Measurements from ENCODE around the gene CISH. TPM values are rescaled to one million over a fixed set of nuclear protein-coding genes. Genes with fewer than 3 reads are reported as not detected.

CISH gene
- total RNA-seq, 1 experiment from 2014 or later: 1.6 TPM

GRCh38 chr3:50650018-50650417 lies 38.4 kb upstream of the CISH start:
- no peak for DNase-seq
- H3K36me3 Mint-ChIP-seq (ENCODE audit: insufficient read depth, unreplicated experiment): peaks cover 5% of the 10 kb centered on the region
- H3K9me3 Mint-ChIP-seq (ENCODE audit: low read depth, unreplicated experiment): no peaks in the 10 kb centered on the region
- H3K4me3 Mint-ChIP-seq (ENCODE audit: low read depth, unreplicated experiment): no peak overlapping the region
- H3K27ac Mint-ChIP-seq (ENCODE audit: unreplicated experiment): no peak overlapping the region
- intact Hi-C loops (cut with micrococcal nuclease; ENCODE audit: unreplicated experiment): no loop called here
- no TSS peak for BruUV-seq (replicated peaks)
- TF ChIP-seq CTCF (IDR thresholded peaks at IDR 0.05; ENCODE audit: unreplicated experiment): no peak
- no peaks in the 10 kb centered on the region for H3K4me1 Mint-ChIP-seq (ENCODE audit: low read depth, unreplicated experiment)
- CTCF ChIA-PET: no interaction called here
- no peaks in the 10 kb centered on the region for H3K27me3 Mint-ChIP-seq (ENCODE audit: unreplicated experiment)

DNA sequence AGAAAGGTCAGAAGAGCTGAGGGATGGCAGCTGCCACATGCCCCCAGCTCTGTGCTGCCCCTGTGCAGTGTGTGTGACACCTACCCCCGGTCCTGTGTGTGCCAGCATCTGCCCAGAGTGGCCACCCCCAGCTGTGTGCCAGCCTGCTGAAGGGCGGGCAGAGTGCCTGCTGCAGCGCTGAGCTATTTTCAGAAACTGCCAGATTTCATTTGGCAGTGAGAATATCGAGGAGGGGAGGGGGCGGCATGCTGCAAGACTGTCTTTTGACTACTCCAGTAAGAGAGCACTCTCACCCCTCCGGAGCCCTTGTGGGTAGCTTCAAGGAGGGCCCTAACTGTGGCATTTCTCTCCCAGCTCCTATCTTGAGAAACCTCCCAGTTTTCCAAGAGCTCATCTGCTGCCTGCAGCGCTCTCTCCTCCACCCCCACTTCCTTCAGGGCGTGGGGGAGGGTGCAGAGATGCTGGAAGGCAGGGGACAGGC lies 37.9 kb upstream of the CISH start:
- CTCF ChIA-PET: no interaction called here
- H3K36me3 Mint-ChIP-seq (ENCODE audit: insufficient read depth, unreplicated experiment): peaks cover under 1% of the 10 kb centered on the region
- DNase-seq: no peak
- intact Hi-C loops (cut with micrococcal nuclease; ENCODE audit: unreplicated experiment): no loop called here
- TF ChIP-seq CTCF (IDR thresholded peaks at IDR 0.05; ENCODE audit: unreplicated experiment): no peak
- H3K4me1 Mint-ChIP-seq (ENCODE audit: low read depth, unreplicated experiment): no peaks in the 10 kb centered on the region
- no peaks in the 10 kb centered on the region for H3K9me3 Mint-ChIP-seq (ENCODE audit: low read depth, unreplicated experiment)
- H3K4me3 Mint-ChIP-seq (ENCODE audit: low read depth, unreplicated experiment): no peak overlapping the region
- H3K27me3 Mint-ChIP-seq (ENCODE audit: unreplicated experiment): no peaks in the 10 kb centered on the region
- no peak overlapping the region for H3K27ac Mint-ChIP-seq (ENCODE audit: unreplicated experiment)
- BruUV-seq (replicated peaks): no TSS peak

GRCh38 chr3:50648944-50649343 lies 37.4 kb upstream of the CISH start:
- Mint-ChIP-seq H3K4me3 (ENCODE audit: low read depth, unreplicated experiment) (no peak overlapping the region), H3K36me3 (ENCODE audit: insufficient read depth, unreplicated experiment) (no peaks in the 10 kb centered on the region), H3K27me3 (ENCODE audit: unreplicated experiment) (no peaks in the 10 kb centered on the region), H3K27ac (ENCODE audit: unreplicated experiment) (no peak overlapping the region), H3K4me1 (ENCODE audit: low read depth, unreplicated experiment) (no peaks in the 10 kb centered on the region), H3K9me3 (ENCODE audit: low read depth, unreplicated experiment) (no peaks in the 10 kb centered on the region)
- intact Hi-C loops (cut with micrococcal nuclease; ENCODE audit: unreplicated experiment): no loop called here
- BruUV-seq (replicated peaks): TSS peak; percentile 44
- TF ChIP-seq CTCF (IDR thresholded peaks at IDR 0.05; ENCODE audit: unreplicated experiment): no peak
- CTCF ChIA-PET: no interaction called here
- DNase-seq: no peak

- CTCF ChIA-PET: interaction anchor here (0.5 kb wide), 1 partner anchor 237 kb away, joined by 5 read pairs; no protein-coding TSS in a partner anchor
- Mint-ChIP-seq H3K4me3 (ENCODE audit: low read depth, unreplicated experiment) (no peak overlapping the region), H3K27me3 (ENCODE audit: unreplicated experiment) (no peaks in the 10 kb centered on the region), H3K9me3 (ENCODE audit: low read depth, unreplicated experiment) (no peaks in the 10 kb centered on the region), H3K4me1 (ENCODE audit: low read depth, unreplicated experiment) (no peaks in the 10 kb centered on the region), H3K36me3 (ENCODE audit: insufficient read depth, unreplicated experiment) (peaks cover 5% of the 10 kb centered on the region), H3K27ac (ENCODE audit: unreplicated experiment) (no peak overlapping the region)
- BruUV-seq (replicated peaks): no TSS peak
- no peak for TF ChIP-seq CTCF (IDR thresholded peaks at IDR 0.05; ENCODE audit: unreplicated experiment)
- intact Hi-C loops (cut with micrococcal nuclease; ENCODE audit: unreplicated experiment): no loop called here
- DNase-seq: no peak
These were observed 36.7 kb upstream of the CISH start for GRCh38 chr3:50648313-50648712.

All from Calu3 (cell line).